Stimulated activated naive CD8-positive, alpha-beta T cell treated with anti-CD3 and anti-CD28 coated beads, Interleukin-15, Interleukin-2, amounts not matched to agents 100 ng/mL and 50 ng/mL, for 24 hours (primary cell): ENCODE results near the gene CNP.
A peak's percentile ranks its signal among the peaks of the same experiment; 100 is the strongest.
"Not testable (repeated sequence)": the region's sequence is repeated elsewhere in the genome, so short reads cannot be mapped to it uniquely, and the experiment has no call there.

Source experiments
- H3K27ac Mint-ChIP-seq: one replicate; pipeline ENCODE4 v1.8.0; 2021; ENCODE audit warnings: mild to moderate bottlenecking, mixed read lengths
- H3K27me3 Mint-ChIP-seq: one replicate; pipeline ENCODE4 v1.8.0; 2021; ENCODE audit warnings: mixed read lengths
- H3K36me3 Mint-ChIP-seq: one replicate; pipeline ENCODE4 v1.8.0; 2021; ENCODE audit warnings: low read depth, mixed read lengths
- H3K4me1 Mint-ChIP-seq: one replicate; pipeline ENCODE4 v1.8.0; 2021; ENCODE audit warnings: low read depth, mixed read lengths
- H3K4me3 Mint-ChIP-seq: one replicate; pipeline ENCODE4 v1.8.0; 2021; ENCODE audit warnings: mild to moderate bottlenecking, mixed read lengths
- H3K9me3 Mint-ChIP-seq: one replicate; pipeline ENCODE4 v1.8.0; 2021; ENCODE audit warnings: mixed read lengths

The CNP gene

DNA sequence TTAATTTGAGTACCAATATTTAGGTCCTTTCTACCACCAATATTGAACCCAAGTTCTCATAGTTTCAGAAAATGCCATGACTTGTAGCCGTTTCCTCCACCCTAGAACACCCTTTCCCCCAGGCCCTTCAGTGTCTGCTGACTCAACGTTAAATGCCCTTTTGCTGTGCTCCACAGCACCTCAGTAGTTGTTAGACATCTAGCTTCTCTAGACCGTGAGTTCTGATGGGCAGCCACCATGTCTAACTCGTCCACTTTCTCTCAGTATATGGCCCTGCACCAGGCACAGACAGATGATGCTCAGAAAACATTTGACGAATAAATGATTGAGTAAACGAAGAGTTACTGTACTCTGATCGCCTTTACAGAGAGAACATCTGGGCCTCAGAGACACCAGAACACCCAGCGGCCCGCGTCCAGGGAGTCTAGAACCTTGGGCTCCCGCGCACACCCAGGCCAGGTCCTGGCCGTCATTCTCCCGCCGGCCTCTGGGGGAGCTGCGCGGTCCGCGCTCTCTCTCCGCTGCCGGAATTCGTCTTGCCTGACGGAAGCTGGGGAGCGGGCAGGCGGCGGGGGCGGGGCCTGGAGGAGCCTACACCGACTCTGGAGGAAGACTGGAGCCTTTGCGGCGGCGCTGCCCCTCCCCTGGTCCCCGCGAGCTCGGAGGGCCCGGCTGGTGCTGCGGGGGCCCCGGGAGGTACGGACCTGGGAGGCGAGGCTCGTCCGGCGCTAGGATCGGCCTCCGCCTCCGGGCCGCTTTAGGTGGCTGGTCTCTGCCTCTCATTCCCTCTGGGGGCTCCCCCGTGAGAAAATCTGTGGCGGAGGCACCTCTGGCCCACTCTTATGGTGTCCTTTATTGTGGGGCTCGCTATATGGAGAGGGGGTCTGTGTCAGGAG lies 53.2 kb downstream of the CNP start, which contains the start of gene NKIRAS2:
TSS of gene NKIRAS2 (plus strand) at position 582 of the 896 bp plus-strand sequence. CDS start 1,488 bp downstream, outside the sequence.
- Mint-ChIP-seq H3K4me3 (peak within 1 kb of the TSS; percentile 92), H3K4me1 (peaks cover 56% of the 10 kb centered on the region), H3K27ac (peak within 1 kb of the TSS; percentile 89), H3K27me3 (no peaks in the 10 kb centered on the region), H3K9me3 (peaks cover 4% of the 10 kb centered on the region), H3K36me3 (peaks cover 22% of the 10 kb centered on the region)

- H3K9me3 Mint-ChIP-seq, H3K27me3 Mint-ChIP-seq: not testable (repeated sequence)
- H3K27ac Mint-ChIP-seq, result peak overlapping the region; percentile 89
- H3K36me3 Mint-ChIP-seq, result peaks cover 18% of the 10 kb centered on the region
- H3K4me1 Mint-ChIP-seq, result peaks cover 49% of the 10 kb centered on the region
- peak overlapping the region; percentile 92 for H3K4me3 Mint-ChIP-seq
Observed at GRCh38 chr17:42020845-42021244, 54.2 kb downstream of the CNP start.

DNA sequence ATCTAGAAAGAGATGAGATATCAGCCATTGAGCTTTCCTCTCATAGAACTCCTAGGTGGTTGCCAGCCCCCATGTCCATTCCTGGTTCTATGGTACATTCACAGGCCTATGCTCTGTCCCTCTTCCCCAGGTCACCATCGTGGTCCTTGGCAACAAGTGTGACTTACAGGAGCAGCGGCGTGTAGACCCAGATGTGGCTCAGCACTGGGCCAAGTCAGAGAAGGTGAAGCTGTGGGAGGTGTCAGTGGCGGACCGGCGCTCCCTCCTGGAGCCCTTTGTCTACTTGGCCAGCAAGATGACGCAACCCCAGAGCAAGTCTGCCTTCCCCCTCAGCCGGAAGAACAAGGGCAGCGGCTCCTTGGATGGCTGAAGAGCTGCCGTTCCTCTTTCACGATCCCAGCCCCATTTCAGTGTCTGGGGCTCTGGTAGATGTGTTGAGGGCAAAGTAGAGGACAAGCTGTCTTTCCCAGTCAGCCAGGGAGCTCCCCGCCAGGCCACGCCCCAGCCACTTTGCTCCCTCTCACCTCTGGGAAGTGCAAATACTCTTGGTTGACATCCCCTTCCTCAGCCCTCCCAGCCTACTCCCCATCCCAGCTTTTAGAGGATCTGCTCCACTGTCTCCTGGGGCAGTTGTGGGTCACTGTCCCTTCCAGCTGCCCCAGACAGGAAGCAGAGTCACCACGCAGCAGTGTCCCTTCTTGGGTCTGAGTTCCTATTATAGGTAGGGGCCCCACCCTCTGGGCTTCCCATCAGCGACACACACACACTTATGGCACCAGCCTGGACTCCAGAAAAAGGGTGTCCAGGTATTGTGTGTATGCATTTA lies 57.1 kb downstream of the CNP start:
- H3K4me3 Mint-ChIP-seq, result no peak overlapping the region
- H3K9me3 Mint-ChIP-seq, result peaks cover 4% of the 10 kb centered on the region
- peaks cover 32% of the 10 kb centered on the region for H3K4me1 Mint-ChIP-seq
- peak overlapping the region; percentile 31 for H3K27ac Mint-ChIP-seq
- H3K27me3 Mint-ChIP-seq, result no peaks in the 10 kb centered on the region
- peaks cover 18% of the 10 kb centered on the region for H3K36me3 Mint-ChIP-seq

DNA sequence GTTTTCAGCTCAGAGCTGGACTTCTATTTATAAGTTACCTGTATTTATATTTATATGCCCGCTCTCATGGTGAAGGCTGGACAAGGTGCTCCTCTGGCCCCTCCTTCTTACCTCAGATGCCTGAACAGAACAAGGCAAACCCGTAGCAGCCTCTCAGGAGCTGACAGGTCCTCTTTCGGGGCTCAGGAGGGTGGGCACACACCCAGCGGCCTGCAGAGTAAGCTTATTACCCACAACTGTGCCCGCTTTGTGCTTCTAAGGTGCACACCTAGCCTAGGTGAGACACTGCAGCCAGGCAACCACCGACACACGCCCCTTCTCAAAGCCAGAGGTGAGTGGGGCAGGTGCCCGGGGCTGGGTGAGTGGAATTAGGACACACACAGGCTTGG lies 58.6 kb downstream of the CNP start:
- no peak overlapping the region for H3K27ac Mint-ChIP-seq

DNA sequence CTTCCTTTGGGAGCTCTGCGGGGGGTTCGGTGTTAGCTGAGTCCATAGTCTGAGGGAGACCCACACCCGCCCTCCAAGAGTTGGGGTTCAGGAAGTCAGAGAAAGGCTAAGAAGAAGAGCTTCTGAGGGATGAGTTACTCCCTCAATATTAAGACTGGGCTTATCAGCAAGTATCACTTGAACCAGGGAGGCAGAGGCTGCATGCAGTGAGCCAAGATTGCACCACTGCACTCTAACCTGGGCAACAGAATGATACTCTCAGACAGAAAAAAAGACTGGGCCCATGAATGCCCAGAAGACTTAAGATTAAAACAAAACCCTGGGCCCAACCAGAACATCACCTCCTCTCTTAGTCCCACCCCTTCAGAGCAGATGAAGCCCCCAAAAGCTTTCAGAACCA lies 59.3 kb downstream of the CNP start:
- Mint-ChIP-seq H3K27ac (no peak overlapping the region), H3K9me3 (no peaks in the 10 kb centered on the region), H3K36me3 (peaks cover 18% of the 10 kb centered on the region), H3K4me3 (no peak overlapping the region), H3K4me1 (peaks cover 18% of the 10 kb centered on the region), H3K27me3 (no peaks in the 10 kb centered on the region)

More for the DNA sequence above, 58.6 kb downstream of the CNP start:
- Mint-ChIP-seq H3K27me3 (no peaks in the 10 kb centered on the region), H3K36me3 (peaks cover 18% of the 10 kb centered on the region), H3K9me3 (no peaks in the 10 kb centered on the region), H3K4me1 (peaks cover 24% of the 10 kb centered on the region), H3K4me3 (no peak overlapping the region)

DNA sequence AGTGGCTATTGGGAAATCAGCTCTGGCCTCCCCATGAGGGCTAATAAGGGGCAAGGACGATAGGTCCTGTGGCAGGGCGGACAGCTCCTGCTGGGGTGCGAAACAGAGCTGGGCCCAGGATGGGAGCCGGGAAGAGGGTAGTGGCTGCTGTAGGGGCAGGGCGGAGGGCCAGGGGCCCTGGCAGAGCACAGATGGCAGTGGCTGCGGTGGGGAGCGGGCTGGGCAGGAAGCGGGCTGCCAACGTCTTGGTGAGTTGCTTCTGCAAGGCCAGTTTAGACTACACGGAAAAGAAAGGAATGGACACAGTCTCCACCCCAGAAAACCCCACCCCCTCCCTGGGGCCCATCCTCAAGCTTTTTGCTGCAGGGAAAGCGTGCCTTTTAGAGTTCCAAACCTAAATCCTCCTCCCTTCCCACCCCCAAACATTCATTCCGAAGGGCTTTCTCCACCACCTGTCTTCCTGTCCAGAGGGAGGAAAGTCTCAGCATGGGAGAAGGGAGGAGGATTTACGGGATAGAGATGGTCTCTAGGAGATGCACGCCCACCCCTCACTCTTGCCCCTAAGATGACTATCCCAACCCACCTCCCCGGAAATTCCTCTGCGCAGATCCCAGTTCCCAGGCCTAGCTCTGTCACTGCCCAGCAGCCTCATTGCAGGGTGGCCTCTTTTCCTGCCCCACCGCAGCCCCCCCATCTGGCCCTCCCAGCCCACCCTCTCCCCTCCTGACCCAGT lies 60.4 kb downstream of the CNP start:
- Mint-ChIP-seq H3K27ac (no peak overlapping the region), H3K36me3 (peaks cover 18% of the 10 kb centered on the region), H3K9me3 (no peaks in the 10 kb centered on the region), H3K4me1 (peaks cover 10% of the 10 kb centered on the region), H3K4me3 (no peak overlapping the region), H3K27me3 (no peaks in the 10 kb centered on the region)
